ENCODE measurements around the gene CEACAM5.

Gene CEACAM5

GRCh38 chr19:41688098-41688497, 20.3 kb upstream of the CEACAM5 start, which contains the start of gene CEACAM7:
CEACAM7 (minus strand) TSS chr19:41688270; CDS start chr19:41688165, 105 bp downstream.
- H3K4me3 ChIP-seq (ENCODE audit: low read depth, low read length) = no peak within 1 kb of the TSS
- no peak for TF ChIP-seq CTCF (IDR thresholded peaks at IDR 0.05; ENCODE audit: borderline replicate concordance, insufficient read depth, low read depth, low read length)

DNA sequence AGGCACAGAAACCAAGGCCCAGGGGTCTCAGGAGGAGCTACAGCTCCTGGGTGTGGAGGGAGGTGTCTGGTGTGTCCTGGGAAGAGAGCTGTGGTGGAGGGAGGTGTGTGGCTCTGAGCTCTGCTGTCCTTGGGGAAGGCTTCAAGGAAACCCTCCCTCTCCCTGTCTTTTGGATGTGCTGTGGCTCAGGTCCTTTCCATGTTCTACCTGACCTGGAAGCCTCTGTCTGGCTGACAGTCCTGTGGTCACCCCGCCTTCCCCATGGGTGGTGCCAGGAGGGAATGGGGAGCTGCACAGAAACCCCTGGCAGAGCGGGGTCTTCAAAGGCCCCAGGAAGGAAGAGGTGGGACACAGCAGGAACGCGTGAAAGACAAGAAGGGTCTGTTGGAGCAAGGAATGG, 19.7 kb upstream of the CEACAM5 start:
- no peak for TF ChIP-seq CTCF (IDR thresholded peaks at IDR 0.05; ENCODE audit: borderline replicate concordance, insufficient read depth, low read depth, low read length)
- no peak overlapping the region for H3K4me3 ChIP-seq (ENCODE audit: low read depth, low read length)

- no peak for TF ChIP-seq CTCF (IDR thresholded peaks at IDR 0.05; ENCODE audit: borderline replicate concordance, insufficient read depth, low read depth, low read length)
- no peak overlapping the region for H3K4me3 ChIP-seq (ENCODE audit: low read depth, low read length)
Observed at GRCh38 chr19:41689993-41690800, 18.2 kb upstream of the CEACAM5 start.

DNA sequence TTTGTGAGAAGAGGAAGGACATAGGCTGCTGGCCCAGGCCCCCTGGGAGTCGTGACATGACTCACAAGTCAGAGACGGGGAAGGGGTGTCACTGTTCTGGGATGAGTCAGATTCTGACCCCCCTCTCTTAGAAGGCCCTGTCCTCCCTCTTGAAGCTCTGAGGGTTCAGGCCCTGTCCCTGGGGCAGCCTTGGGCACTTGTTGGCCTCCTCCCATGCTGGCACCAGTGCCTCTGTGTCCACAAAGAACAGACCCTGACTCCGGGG, 17.7 kb upstream of the CEACAM5 start:
- H3K4me3 ChIP-seq (ENCODE audit: low read depth, low read length) = no peak overlapping the region
- no peak for TF ChIP-seq CTCF (IDR thresholded peaks at IDR 0.05; ENCODE audit: borderline replicate concordance, insufficient read depth, low read depth, low read length)

DNA sequence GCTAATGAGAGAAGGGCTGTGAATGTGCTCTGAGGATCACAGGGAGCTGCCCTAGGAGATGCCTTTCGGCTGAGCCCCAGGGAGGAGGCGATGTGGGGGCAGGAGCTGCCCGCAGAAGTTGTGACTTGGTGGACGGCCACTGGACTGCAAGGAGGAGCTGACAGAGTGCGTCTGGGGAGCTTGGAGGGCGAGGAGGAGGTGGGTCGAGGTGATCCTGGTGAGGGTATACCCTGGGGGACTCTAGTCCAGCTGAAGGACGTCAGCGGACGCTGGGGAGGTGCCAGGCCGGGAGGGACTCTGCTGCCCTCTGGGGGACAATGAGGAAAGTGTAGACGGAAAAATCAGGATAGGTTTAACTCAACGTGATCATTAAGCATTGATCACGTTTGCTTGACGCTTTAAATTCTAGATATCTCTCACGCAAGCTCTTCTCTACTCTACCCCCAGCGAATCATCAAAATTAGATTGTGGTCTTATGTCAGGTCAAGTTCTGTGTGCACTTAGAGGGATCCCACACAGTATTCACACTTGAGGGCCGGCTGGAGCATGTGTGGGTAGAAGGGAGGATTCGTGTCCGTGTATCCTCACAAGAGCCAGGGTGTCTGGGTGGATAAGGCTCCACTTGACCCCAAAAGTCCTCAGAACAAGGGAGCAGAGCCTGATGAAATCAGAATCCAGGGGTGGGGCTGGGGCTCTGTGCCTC, 17.0 kb upstream of the CEACAM5 start:
- TF ChIP-seq CTCF (IDR thresholded peaks at IDR 0.05; ENCODE audit: borderline replicate concordance, insufficient read depth, low read depth, low read length) = peak; percentile 81
- no peak overlapping the region for H3K4me3 ChIP-seq (ENCODE audit: low read depth, low read length)

- H3K4me3 ChIP-seq (ENCODE audit: low read depth, low read length) = no peak overlapping the region
- TF ChIP-seq CTCF (IDR thresholded peaks at IDR 0.05; ENCODE audit: borderline replicate concordance, insufficient read depth, low read depth, low read length) = no peak
Observed at GRCh38 chr19:41694196-41694595, 14.2 kb upstream of the CEACAM5 start.
